Naive thymus-derived CD4-positive, alpha-beta T cell (primary cell): Measurements from ENCODE around the gene BTBD6. TPM values are rescaled to one million over a fixed set of nuclear protein-coding genes. Genes with fewer than 3 reads are reported as not detected.

Source experiments
- ATAC-seq: fragments of 150-1000 bp; cut with Tn5 transposase; 2 replicates; pipeline ENCODE4 v1.10.0; 2021; ENCODE audit warnings: mild to moderate bottlenecking, moderate library complexity
- CTCF ChIA-PET: fragments of 350-600 bp; sonication (Branson Sonifier 250); formaldehyde crosslinking; loops from one replicate; lab custom pipeline; 2021; ENCODE audit warnings: antibody characterized with exemption; lab: Charles Lee
- POLR2A ChIA-PET: fragments of 350-600 bp; sonication (Branson Sonifier 250); formaldehyde crosslinking; loops from one replicate; lab custom pipeline; 2021; ENCODE audit warnings: antibody characterized with exemption, inconsistent platforms; lab: Charles Lee
- DNase-seq, 9 donors: peaks; one replicate each; pipeline versions ENCODE4 v3.0.0 to v3.0.0-alpha.2; 2020 to 2022; ENCODE audit warnings: mixed read lengths in 1 of 9
- H3K27ac ChIP-seq: one replicate; pipeline ENCODE4 v1.7.0; 2013; ENCODE audit warnings: mild to moderate bottlenecking, low read depth, low read length, moderate library complexity
- H3K27me3 ChIP-seq, 2 donors: one replicate each; pipeline ENCODE4 v1.7.0; 2013; ENCODE audit warnings: low read length in 2 of 2, mild to moderate bottlenecking in 2 of 2, moderate library complexity in 2 of 2; ENCODE audit not compliant: control insufficient read depth in 2 of 2, insufficient read depth in 2 of 2
- H3K36me3 ChIP-seq, 3 experiments: 1 replicate in 2 of 3; 2 replicates in 1 of 3; pipeline ENCODE4 v1.7.0; 2013; ENCODE audit warnings: low read length in 3 of 3, mild to moderate bottlenecking in 3 of 3, moderate library complexity in 1 of 3; ENCODE audit not compliant: insufficient read depth in 3 of 3, control insufficient read depth in 2 of 3
- H3K4me1 ChIP-seq, 2 donors: one replicate each; pipeline ENCODE4 v1.7.0; 2013; ENCODE audit warnings: low read length in 2 of 2, mild to moderate bottlenecking in 2 of 2, moderate library complexity in 1 of 2; ENCODE audit not compliant: control insufficient read depth in 2 of 2, insufficient read depth in 2 of 2
- H3K4me3 ChIP-seq: 2 replicates; pipeline ENCODE4 v1.7.0; 2013; ENCODE audit warnings: mild to moderate bottlenecking, low read length
- H3K9me3 ChIP-seq, 3 experiments: 1 replicate in 2 of 3; 2 replicates in 1 of 3; pipeline ENCODE4 v1.7.0; 2013; ENCODE audit warnings: low read length in 3 of 3; ENCODE audit not compliant: control insufficient read depth in 2 of 3
- H3K27ac Mint-ChIP-seq, 9 donors: one replicate each; pipeline ENCODE4 v1.8.0; 2020 to 2022; ENCODE audit warnings: mixed read lengths in 9 of 9, mild to moderate bottlenecking in 8 of 9, moderate library complexity in 5 of 9, inconsistent platforms in 2 of 9
- H3K27me3 Mint-ChIP-seq, 5 donors: one replicate each; pipeline ENCODE4 v1.8.0; 2021 to 2022; ENCODE audit warnings: mixed read lengths in 5 of 5, mild to moderate bottlenecking in 1 of 5
- H3K36me3 Mint-ChIP-seq, 5 donors: one replicate each; pipeline ENCODE4 v1.8.0; 2020 to 2022; ENCODE audit warnings: mixed read lengths in 5 of 5, mild to moderate bottlenecking in 3 of 5, inconsistent platforms in 1 of 5
- H3K4me1 Mint-ChIP-seq, 7 donors: one replicate each; pipeline ENCODE4 v1.8.0; 2020 to 2022; ENCODE audit warnings: mixed read lengths in 7 of 7, mild to moderate bottlenecking in 3 of 7, inconsistent platforms in 1 of 7
- H3K4me3 Mint-ChIP-seq, 10 donors: one replicate each; pipeline ENCODE4 v1.8.0; 2020 to 2022; ENCODE audit warnings: mild to moderate bottlenecking in 10 of 10, mixed read lengths in 10 of 10, moderate library complexity in 6 of 10, inconsistent platforms in 2 of 10
- H3K9me3 Mint-ChIP-seq, 11 donors: one replicate each; pipeline ENCODE4 v1.8.0; 2020 to 2022; ENCODE audit warnings: mixed read lengths in 11 of 11, mild to moderate bottlenecking in 4 of 11, inconsistent platforms in 1 of 11, moderate library complexity in 1 of 11
- intact Hi-C, 2 donors: fragments of 100-400 bp; cut with micrococcal nuclease; formaldehyde crosslinking; loops; one replicate each; pipeline ENCODE4 v1.15.1; 2023
- polyA plus RNA-seq, 2 donors: library from polyadenylated mRNA; unstranded; fragments of 300-500 nt; fragmentation: Illumina TruSeq; gene quantifications; one replicate each; pipeline ENCODE4 v1.2.3, GENCODE V29; 2021
- total RNA-seq, 6 experiments: library from RNA in 5 of 6; stranded (reverse) in 5 of 6; gene quantifications; 1 replicate in 5 of 6; 2 replicates in 1 of 6; pipeline ENCODE4 v1.2.3 and lab custom pipeline; 2021 to 2026

BTBD6 gene
- total and polyA plus RNA-seq, 7 experiments from 2014 or later: 4.0 to 43.0 (median 31.1) TPM

- no peaks in the 10 kb centered on the region for H3K4me1 ChIP-seq
- Mint-ChIP-seq H3K27ac (peak overlapping the region in 4 of 9 donors; percentile 19 to 45 (median 30)), H3K36me3 (peaks cover 0 to 2% (median 0%) of the 10 kb centered on the region in 5 donors), H3K9me3 (no peaks in the 10 kb centered on the region), H3K27me3 (no peaks in the 10 kb centered on the region), H3K4me3 (peak overlapping the region in 4 of 10 donors; percentile 11 to 56 (median 28)), H3K4me1 (peaks cover 2 to 15% (median 10%) of the 10 kb centered on the region in 7 donors)
- H3K9me3 ChIP-seq: no peaks in the 10 kb centered on the region
- H3K36me3 ChIP-seq: peaks cover 0 to 19% (median 0%) of the 10 kb centered on the region in 3 experiments
- H3K27me3 ChIP-seq: no peaks in the 10 kb centered on the region
- ATAC-seq (no peak), DNase-seq (peak in 5 of 9 donors; percentile 20 to 35 (median 24))
- intact Hi-C loops: no loop called here
- no peak overlapping the region for H3K4me3 ChIP-seq
- ChIA-PET POLR2A (interaction anchor here (0.6 kb wide), 1 partner anchor 13 kb away, joined by 4 read pairs; no protein-coding TSS in a partner anchor), CTCF (no interaction called here)
- H3K27ac ChIP-seq: no peak overlapping the region
Observed at GRCh38 chr14:105257464-105257863, 9.1 kb downstream of the BTBD6 start.

GRCh38 chr14:105258846-105259245 lies 10.5 kb downstream of the BTBD6 start:
- no peaks in the 10 kb centered on the region for H3K4me1 ChIP-seq
- H3K36me3 ChIP-seq: peaks cover 0 to 20% (median 0%) of the 10 kb centered on the region in 3 experiments
- peaks cover 0 to 6% (median 2%) of the 10 kb centered on the region in 5 donors for H3K36me3 Mint-ChIP-seq
- ChIA-PET CTCF (interaction anchor here (1.7 kb wide), 1 partner anchor 11 kb away, joined by 4 read pairs; the partner anchor contains the start of gene BTBD6), POLR2A (interaction anchor here (0.9 kb wide), 1 partner anchor 11 kb away, joined by 3 read pairs; the partner anchor contains the start of gene BTBD6)
- H3K4me1 Mint-ChIP-seq: peaks cover 2 to 15% (median 10%) of the 10 kb centered on the region in 7 donors
- H3K9me3 Mint-ChIP-seq: no peaks in the 10 kb centered on the region
- ATAC-seq (no peak), DNase-seq (no peak)
- no peaks in the 10 kb centered on the region for H3K27me3 Mint-ChIP-seq
- no peak overlapping the region for H3K4me3 ChIP-seq
- H3K27me3 ChIP-seq: no peaks in the 10 kb centered on the region
- H3K27ac Mint-ChIP-seq: no peak overlapping the region
- no peaks in the 10 kb centered on the region for H3K9me3 ChIP-seq
- no peak overlapping the region for H3K4me3 Mint-ChIP-seq
- intact Hi-C loops: no loop called here
- no peak overlapping the region for H3K27ac ChIP-seq

GRCh38 chr14:105260959-105261358 lies 12.6 kb downstream of the BTBD6 start:
- Mint-ChIP-seq H3K4me1 (peaks cover 2 to 15% (median 10%) of the 10 kb centered on the region in 7 donors), H3K27ac (no peak overlapping the region), H3K4me3 (no peak overlapping the region), H3K36me3 (peaks cover 0 to 15% (median 4%) of the 10 kb centered on the region in 5 donors), H3K9me3 (no peaks in the 10 kb centered on the region), H3K27me3 (no peaks in the 10 kb centered on the region)
- H3K27me3 ChIP-seq: no peaks in the 10 kb centered on the region
- POLR2A ChIA-PET: interaction anchor here (0.8 kb wide), 1 partner anchor 14 kb away, joined by 3 read pairs; no protein-coding TSS in a partner anchor
- intact Hi-C loops: no loop called here
- CTCF ChIA-PET: no interaction called here
- no peak overlapping the region for H3K4me3 ChIP-seq
- ATAC-seq (no peak), DNase-seq (no peak)
- H3K9me3 ChIP-seq: no peaks in the 10 kb centered on the region
- H3K27ac ChIP-seq: no peak overlapping the region
- H3K36me3 ChIP-seq: peaks cover 0 to 20% (median 0%) of the 10 kb centered on the region in 3 experiments
- no peaks in the 10 kb centered on the region for H3K4me1 ChIP-seq

GRCh38 chr14:105261781-105262180 lies 13.4 kb downstream of the BTBD6 start:
- POLR2A ChIA-PET: no interaction called here
- no peaks in the 10 kb centered on the region for H3K9me3 ChIP-seq
- CTCF ChIA-PET: no interaction called here
- H3K4me1 ChIP-seq: no peaks in the 10 kb centered on the region
- no peak for DNase-seq
- intact Hi-C loops: no loop called here
- H3K27ac ChIP-seq: no peak overlapping the region
- no peak overlapping the region for H3K4me3 ChIP-seq
- peak; percentile 15 for ATAC-seq
- H3K27me3 ChIP-seq: no peaks in the 10 kb centered on the region
- Mint-ChIP-seq H3K27ac (no peak overlapping the region), H3K27me3 (no peaks in the 10 kb centered on the region), H3K4me1 (peaks cover under 1 to 12% (median 10%) of the 10 kb centered on the region in 7 donors), H3K36me3 (peaks cover 0 to 23% (median 4%) of the 10 kb centered on the region in 5 donors), H3K4me3 (no peak overlapping the region), H3K9me3 (no peaks in the 10 kb centered on the region)
- peaks cover 0 to 13% (median 0%) of the 10 kb centered on the region in 3 experiments for H3K36me3 ChIP-seq

GRCh38 chr14:105267820-105268548 lies 19.7 kb downstream of the BTBD6 start:
- Histone ChIP-seq H3K4me3 (no peak overlapping the region), H3K36me3 (peaks cover 0 to 31% (median 0%) of the 10 kb centered on the region in 3 experiments), H3K27ac (no peak overlapping the region), H3K4me1 (no peaks in the 10 kb centered on the region), H3K9me3 (no peaks in the 10 kb centered on the region), H3K27me3 (no peaks in the 10 kb centered on the region)
- no peak for ATAC-seq
- Mint-ChIP-seq H3K4me3 (no peak overlapping the region), H3K36me3 (peaks cover 3 to 29% (median 6%) of the 10 kb centered on the region in 5 donors), H3K4me1 (peaks cover 0 to 15% (median 4%) of the 10 kb centered on the region in 7 donors), H3K27ac (no peak overlapping the region), H3K9me3 (peaks cover 0 to 3% (median 0%) of the 10 kb centered on the region in 11 donors), H3K27me3 (no peaks in the 10 kb centered on the region)
- no peak for DNase-seq
- ChIA-PET POLR2A (no interaction called here), CTCF (no interaction called here)
- intact Hi-C loops: no loop called here

- POLR2A ChIA-PET: no interaction called here
- Histone ChIP-seq H3K4me1 (no peaks in the 10 kb centered on the region), H3K4me3 (no peak overlapping the region), H3K27me3 (no peaks in the 10 kb centered on the region), H3K9me3 (no peaks in the 10 kb centered on the region), H3K36me3 (peaks cover 0 to 24% (median 0%) of the 10 kb centered on the region in 3 experiments), H3K27ac (no peak overlapping the region)
- peaks cover 3 to 24% (median 6%) of the 10 kb centered on the region in 5 donors for H3K36me3 Mint-ChIP-seq
- no peak for ATAC-seq
- peaks cover 0 to 3% (median 0%) of the 10 kb centered on the region in 11 donors for H3K9me3 Mint-ChIP-seq
- H3K4me3 Mint-ChIP-seq: no peak overlapping the region
- H3K27ac Mint-ChIP-seq: no peak overlapping the region
- no peak for DNase-seq
- H3K27me3 Mint-ChIP-seq: no peaks in the 10 kb centered on the region
- peaks cover 0 to 15% (median 4%) of the 10 kb centered on the region in 7 donors for H3K4me1 Mint-ChIP-seq
- intact Hi-C loops: no loop called here
- CTCF ChIA-PET: no interaction called here
Observed at GRCh38 chr14:105268736-105269354, 20.5 kb downstream of the BTBD6 start.
